ENCODE results near the gene NHS.

Gene NHS

DNA sequence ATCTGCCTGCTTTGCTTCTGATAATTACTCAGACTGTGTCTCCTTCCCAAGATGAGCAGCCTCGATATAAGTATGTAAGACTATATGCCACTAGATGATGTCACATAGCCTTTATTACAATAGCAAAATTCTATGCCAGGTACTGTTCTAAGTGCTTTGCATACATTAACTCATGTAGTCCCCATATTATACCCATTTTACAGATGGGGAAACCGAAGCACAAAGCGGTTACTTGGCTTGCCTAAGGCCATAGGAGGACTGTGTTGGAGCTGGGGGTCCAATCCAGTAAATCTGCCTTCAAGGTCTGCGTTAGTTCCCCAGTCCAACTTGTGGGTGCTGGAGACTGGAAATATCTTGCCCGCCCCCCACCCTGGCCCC lies 361.5 kb downstream of the NHS start:
- no peak for DNase-seq (ENCODE audit: low read depth, low spot score)

DNA sequence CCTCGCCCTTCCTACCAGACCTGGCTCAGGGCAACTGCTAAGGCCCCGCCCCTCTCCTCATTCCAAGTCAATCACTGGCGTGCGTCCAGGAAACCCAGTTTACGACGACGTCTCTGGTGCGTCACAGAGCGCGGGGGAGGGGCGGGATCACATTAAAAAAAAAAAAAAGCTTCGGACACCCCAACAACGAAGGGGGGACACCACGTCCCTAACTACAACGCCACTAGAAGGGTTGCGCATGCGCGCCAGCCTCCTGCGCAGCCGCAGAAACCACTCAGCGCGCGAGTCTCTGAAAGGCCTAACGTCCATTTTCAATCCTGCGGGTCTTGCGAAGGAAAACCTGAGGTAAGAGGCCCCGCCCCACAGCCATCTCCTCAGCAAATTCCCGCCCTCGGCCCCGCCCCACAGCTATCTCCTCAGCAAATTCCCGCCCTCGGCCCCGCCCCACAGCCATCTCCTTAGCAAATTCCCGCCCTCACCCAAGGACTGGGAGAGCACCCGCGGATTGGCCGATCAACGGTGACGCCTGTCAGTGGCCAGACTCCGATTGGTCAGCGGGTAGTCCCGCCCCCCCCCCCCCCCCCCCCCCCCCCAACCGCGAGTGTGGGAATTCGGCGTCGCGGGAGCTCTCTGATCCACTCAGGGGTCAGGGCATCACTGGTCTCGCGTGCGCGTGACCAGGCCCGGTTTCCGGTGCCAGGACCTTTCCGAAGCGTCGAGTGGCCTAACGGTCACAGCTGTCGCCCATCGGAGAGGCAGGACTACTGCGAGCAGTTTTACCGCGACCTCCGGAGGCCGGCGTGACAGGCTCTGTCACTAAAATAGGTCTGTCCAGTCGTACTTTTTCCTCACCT lies 362.1 kb downstream of the NHS start, which contains the start of gene SCML1:
TSS of gene SCML1 (plus strand) at position 638 of the 854 bp plus-strand sequence. CDS start 6,694 bp downstream, outside the sequence.
- peak; percentile 76 for DNase-seq (ENCODE audit: low read depth, low spot score)

DNA sequence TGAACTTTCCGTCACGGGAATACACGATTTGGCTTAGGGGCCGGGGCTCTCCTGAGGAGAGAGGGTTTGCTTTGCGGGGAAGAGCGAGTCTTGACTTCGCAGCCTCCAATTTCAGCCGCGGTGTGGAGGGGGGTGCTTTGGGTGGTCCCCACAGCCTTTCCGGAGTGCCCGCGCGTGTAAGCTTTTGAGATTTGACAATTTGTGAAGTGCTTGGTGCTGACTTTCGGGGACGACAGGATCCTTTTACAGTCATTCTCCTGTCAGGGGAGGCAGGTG lies 362.6 kb downstream of the NHS start:
- no peak for DNase-seq (ENCODE audit: low read depth, low spot score)

DNA sequence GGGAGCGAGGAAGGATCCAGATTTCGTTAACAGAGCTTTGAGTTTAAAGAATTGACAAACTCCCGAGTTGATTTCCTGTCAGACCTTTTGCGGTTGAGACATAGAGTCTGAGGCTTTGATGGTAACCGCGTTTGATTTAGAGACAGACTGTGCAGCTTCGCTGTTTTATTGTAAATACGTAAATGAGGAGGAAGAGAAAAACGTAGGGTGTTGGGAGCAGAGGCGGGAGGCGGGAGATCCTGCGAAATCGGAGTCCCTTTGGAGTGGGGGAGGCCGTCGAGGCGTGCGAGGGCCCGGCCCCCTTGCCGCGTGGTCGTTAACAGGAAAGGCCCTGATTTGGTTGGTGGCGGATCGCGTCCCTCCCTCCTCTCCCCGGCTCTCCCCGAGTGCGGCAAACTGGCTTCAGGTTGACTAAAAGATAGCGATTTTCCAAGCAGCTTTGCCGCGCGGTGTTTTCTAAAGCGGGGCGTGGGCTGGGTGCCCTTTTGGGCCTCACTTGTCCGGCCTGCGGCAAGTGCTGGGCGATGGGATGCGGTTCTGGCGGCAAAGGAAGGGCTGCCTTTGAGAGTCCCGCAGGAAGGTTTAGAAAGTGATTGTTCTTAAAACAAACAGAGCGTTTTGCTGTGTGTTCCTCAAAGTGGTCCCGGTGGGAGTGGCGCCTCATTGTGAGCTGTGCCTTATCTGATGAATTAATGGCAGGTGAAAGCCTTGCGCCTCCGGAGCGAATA lies 363.1 kb downstream of the NHS start:
- DNase-seq (ENCODE audit: low read depth, low spot score), result no peak

DNA sequence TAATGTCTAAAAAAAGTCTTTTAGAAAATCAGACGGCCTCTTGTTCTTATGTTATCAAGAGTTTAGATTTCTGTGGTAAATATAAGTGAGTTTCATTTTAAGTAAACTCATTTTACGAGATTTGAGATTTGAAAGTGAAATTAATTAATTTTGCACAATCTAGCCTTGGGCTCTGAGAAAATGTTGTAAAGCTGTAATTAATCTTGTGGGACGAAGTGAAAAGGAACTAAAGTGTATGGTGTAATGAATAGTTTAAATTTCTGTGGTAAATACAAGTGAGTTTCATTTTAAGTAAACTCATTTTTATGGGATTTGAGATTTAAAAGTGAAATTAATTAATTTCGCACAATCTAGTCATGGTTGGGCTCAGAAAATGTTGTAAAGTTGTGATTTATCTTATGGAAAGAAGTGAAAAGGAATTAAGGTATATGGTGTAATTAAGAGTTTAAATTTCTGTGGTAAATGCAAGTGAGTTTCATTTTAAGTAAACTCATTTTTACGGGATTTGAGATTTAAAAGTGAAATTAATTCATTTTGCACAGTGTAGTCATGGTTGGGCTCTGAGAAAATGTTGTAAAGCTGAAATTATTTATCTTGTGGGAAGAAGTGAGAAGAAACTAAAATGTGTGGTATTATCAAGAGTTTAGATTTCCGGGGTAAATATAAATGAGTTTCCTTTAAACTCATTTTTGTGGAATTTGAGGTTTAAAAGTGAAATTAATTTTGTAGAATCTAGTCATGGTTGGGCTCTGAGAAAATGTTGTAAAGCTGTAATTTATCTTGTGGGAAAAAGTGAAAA lies 363.9 kb downstream of the NHS start:
- no peak for DNase-seq (ENCODE audit: low read depth, low spot score)

DNA sequence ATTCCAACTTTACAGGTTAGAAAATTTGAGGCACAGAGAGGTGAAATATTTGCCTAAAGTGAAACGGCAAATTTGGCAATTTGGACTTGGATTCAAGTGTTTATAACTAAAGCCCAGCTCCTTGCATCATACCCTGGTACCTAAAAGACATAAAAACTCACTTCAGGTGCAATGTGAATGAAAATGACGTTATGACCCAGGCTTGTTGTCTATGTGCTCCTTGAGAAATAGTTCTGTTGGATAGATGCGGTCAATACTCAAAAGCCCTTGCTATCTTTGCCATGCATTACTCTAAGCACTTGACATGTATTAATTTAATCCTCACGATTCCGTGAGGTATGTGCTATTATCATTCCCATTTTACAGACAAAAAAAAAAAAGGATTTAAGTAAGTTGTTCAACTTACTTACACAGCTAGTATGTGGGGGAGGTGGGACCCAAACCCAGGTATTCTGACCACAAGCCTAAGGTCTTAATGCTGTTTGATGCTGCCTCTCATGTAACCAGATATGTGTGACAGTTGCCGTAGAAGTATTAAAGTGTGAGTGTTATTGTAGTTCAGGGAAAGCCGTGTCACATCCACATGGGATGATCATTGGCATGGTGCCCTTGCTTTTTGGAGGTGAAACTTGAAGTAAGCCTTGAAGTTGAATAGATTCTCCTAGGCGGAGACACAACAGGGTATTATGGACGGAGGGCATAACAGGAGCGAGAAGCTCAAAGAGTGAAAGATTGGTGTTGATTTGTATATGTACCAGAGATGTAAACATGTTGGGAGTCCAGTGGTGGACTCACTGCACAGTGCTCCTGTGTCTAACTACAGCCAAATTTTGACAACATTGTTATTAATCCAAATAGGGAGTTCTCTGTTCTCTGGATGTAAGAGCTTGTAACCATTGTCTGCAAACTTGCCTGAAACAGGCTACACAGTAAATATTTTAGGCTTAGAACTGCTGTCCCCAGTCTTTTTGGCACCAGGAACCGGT lies 365.4 kb downstream of the NHS start:
- DNase-seq (ENCODE audit: low read depth, low spot score), result no peak

DNA sequence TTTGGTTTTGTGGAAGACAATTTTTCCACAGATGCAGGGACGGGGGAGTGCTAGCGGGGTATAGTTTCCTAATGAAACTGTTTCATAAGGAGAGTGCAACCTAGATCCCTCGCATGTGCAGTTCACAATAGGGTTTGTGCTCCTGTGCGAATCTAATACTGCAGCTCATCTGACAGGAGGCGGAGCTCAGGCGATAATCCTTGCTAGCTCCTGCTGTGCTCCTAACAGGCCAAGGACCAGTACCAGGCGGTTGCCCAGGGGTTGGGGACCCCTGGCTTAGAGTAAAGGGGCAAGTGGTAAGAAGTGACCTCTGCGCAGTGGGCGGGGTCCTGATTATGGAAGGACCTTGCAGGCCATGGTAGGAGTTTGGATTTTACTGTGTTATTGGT lies 366.1 kb downstream of the NHS start:
- no peak for DNase-seq (ENCODE audit: low read depth, low spot score)

DNA sequence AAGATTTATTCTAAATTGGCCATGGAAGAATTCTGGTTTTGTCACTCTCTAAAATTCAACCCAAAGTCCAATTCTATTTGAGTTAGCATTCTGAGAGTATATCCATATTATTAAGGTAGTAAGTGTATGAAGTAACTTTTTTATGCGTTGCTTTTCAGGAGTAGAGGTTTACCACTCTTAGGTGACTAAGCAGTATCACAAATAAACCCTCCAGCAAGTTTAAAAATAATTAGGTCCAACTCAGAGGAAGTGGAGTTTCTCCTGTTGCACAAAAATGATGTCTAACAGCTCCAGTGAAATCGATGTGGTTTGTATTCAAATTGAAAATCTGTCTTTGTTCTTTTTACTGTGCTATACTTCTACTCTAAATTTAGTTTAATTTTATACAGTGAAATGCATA lies 368.9 kb downstream of the NHS start:
- DNase-seq (ENCODE audit: low read depth, low spot score), result no peak

DNA sequence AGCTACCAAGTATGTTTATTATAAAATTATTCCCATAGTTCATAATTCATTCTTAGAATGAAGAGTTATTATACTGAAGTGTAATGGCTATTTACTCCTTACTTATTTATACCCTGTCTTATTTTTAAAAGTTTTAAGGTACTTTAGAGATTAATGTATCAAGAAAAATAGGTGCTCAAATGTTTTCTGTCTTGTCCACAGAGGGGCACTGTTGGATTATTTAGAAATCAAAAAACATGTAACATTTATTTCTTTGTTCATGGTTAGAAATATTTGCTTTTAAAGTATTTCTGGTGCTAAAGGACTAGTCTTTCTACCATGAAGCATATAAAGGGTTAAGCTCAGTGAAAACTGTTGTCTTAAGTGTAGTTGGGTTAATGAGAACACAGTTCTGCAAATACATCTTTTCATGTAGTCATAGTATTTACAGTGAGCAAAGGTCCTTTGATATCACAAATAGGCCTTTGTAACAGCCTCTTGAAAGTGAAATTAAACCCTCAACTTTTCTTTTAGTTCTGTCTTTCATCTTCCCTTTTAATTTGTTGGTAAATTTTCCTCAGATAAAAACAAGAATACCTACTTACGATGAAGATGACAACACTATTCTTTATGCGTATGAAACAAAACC lies 370.0 kb downstream of the NHS start:
- no peak for DNase-seq (ENCODE audit: low read depth, low spot score)

DNA sequence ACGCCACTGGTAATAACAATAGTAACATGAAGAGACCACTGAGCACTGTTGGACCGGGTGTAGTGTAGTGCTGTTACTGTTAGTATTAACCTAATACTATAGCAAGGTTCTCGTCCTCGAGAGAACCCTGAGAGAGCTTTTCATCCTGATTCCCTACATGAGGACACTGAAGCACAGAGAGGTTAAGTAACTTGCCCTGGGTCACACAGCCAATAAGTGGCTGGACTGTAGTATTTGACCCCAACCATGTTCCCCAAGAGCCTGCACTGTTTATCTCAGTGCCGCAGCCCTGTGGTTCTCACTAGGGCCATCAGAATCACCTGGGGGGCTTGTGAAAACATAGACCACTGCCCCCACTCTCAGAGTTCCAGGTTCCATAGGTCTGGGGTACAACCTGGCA lies 372.7 kb downstream of the NHS start:
- DNase-seq (ENCODE audit: low read depth, low spot score), result no peak

DNA sequence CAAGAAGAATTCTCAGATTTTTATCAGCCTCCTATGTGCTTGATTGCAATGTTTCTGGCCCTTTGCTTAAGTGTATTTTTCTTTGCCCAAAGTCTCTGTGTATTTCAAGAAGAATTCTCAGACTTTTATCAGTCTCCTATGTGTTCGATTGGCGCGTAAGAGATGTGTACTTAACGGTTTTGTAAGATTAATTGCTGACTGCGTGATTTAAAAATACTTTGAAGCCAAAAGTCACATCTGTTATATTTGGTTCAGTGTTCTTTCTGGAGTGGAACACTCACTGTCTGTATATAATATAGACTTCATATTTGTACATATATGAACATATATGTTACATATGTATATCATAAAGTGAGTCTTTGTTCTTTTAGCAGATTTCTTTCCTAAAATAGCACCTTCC lies 373.7 kb downstream of the NHS start:
- no peak for DNase-seq (ENCODE audit: low read depth, low spot score)

DNA sequence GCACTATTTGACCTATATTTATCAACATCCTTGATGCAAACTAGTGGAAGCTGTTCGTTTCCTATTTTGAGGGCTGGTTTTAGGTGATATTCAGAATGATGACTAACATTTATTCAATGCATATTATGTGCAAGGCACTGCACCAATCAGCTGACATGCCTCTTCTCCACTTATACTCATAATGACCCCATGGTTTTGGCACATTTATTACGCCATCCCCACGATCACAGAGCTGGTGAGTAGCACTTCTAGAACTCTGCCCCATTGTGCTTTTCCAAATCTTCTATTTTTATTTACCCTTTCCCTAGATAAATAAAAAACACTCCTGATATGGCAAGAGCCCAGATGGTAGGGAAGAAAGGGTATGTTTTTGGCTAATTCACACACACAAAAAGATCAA lies 375.4 kb downstream of the NHS start:
- DNase-seq (ENCODE audit: low read depth, low spot score), result no peak

DNA sequence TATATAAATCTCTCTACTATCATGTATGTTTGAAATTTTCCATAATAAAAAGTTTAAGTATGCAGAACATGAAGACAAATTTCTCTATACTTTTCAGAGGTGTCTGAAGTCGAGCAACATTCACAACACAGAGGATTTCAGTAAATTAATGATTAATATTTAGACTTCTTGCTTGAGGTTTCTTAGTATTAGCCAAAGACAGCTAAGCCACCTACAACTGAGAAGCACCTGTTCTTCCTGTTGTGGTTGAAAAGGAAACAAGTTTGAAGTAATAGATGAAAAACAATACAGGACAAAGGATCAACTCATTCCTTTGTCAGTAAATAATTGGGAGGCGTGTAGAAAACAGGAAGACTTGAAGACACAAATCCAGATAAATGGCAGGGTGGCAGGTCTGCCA lies 383.4 kb downstream of the NHS start:
- no peak for DNase-seq (ENCODE audit: low read depth, low spot score)

DNA sequence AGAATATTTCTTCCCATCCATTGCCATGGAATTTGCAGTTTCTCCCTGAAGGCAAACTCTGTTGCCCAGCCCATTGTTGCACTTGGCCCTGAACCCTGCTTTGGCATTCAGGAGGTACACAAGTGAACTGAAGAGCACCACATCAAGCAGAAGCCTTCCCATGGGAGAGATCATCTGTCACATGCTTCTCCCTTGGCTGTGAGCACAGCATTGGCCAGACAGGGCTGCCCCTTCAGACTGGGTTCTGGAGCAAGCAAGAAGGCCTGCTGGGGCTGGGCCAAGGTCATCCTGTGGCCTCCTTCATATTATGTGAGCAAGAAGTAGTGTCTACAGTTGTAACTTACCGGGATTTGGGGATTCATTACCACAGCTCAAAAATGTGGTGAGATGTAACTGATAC lies 385.0 kb downstream of the NHS start:
- DNase-seq (ENCODE audit: low read depth, low spot score), result no peak

DNA sequence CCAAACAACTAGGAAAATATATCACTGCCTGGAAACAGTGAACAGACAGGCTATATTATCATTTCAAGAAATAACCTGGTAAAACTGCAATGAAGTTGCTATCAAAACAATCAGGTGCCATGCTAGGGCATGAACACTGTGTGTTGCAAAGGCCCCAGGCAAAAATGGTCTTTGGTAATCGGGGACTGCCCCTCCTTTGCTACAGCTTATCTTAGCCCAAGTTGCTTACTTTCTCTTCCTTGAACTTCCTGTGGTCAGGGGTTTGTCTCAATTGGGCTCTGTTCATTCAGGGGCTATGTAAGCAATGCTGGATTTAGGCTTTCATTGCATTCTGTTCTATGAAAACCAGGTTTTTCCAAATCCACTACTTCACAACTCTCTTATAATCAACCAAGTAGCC lies 392.7 kb downstream of the NHS start:
- DNase-seq (ENCODE audit: low read depth, low spot score), result no peak

DNA sequence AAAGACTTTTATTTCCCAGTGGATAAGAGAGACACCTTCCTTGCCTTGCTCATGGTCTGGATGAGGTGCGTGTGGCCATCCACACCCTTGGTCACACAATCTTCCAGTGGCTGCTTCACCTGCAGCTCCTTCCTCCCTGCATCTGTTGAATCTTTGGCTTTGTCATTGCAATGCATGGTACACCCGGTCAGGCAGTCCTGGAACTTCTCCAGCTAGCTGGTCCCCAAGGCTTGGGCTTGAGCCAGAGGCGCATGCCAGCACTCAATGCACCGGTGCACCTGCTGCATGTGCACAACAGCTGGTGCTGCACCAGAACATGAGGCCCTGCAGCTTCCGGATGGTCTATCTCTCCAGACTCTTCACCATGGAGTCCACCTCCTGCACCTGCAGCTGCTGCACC lies 394.0 kb downstream of the NHS start:
- no peak for DNase-seq (ENCODE audit: low read depth, low spot score)

DNA sequence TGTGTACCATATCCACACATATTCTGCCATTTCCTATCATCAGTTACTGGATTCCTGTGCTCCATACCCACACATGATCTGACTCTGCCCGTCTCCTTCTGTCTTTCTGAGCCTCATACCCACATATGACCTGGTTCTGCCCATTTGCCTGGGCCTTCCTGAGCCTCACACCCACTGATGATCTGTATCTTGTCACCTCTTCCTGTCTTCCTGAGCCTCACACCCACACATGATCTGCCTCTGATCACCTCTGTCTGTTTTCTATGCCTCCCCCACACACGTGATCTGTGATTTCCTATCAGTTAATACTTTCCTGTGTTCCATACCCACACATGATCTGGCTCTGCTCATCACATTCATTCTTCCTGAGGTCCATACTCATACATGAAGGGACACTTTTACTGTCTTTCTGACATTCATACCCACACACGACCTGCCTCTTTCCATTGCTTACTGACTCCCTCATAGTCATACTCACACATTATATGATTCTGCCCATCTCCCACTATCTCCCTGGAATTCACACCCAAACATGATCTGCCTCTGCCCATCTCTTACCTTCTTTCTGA lies 394.8 kb downstream of the NHS start:
- DNase-seq (ENCODE audit: low read depth, low spot score), result no peak

DNA sequence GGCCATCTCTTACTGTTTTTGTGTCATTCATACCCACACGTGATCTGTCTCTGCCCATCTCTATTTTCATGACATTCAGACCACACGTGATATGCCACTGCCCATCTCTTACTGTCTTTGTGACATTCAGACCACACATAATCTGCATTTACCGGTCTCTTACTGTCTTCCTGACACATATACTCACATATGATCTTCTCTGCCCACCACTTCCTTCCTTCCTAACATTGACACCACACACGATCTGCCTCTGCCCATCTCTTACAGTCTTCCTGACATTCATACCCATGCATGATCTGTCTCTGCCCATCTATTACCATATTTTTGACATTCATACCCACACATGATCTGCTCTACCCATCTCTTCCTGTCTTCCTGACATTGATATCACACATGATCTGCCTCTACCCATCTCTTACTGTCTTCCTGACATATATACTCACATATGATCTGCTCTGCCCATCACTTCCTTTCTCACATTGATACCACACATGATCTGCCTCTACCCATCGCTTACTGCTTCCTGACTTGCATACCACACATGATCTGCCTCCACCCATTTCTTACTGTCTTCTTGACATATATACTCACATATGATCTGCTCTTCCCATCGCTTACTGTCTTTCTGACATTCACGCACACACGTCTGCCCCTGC lies 398.3 kb downstream of the NHS start:
- DNase-seq (ENCODE audit: low read depth, low spot score), result no peak

DNA sequence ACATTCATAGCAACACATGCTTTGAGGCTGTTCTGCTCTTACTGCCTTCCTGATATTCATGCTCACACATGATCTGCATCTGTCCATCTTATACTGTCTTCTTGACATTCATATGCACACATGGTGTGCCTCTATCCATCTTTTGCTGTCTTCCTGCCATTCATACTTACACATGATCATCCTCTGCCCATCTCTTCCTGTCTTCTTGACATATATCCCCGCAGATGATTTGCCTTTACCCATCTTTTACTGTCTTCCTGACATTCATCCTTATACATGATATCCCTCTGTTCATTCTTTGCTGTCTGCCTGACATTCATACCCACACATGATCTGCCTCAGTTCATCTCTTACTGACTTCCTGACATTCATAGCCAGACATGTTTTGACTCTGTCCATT lies 399.1 kb downstream of the NHS start:
- no peak for DNase-seq (ENCODE audit: low read depth, low spot score)

DNA sequence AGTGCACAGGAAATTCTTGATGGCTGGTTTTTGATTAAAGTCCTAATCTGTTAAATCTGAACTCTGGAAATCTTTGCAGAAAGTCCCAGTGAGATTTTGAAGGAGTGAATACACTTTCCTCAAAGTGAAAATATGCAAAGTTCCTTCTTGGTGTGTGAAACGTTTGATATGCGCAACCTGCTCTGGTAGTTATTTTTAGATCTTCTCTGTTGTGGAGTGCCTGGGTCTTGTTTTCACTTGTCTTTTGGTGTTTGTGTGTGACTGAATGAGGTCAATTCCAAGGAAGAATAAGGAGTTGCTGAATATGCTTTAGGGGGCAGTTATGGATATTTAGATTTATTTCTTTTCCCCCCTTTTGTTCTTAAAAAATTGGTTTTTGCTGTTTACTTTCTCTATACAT lies 404.0 kb downstream of the NHS start:
- DNase-seq (ENCODE audit: low read depth, low spot score), result no peak

All from activated naive CD8-positive, alpha-beta T cell treated with anti-CD3 and anti-CD28 coated beads, Interleukin-2, amount 50 U/mL, for 16 hours (primary cell).